GM19438 (cell line): Measurements from ENCODE around the gene KCNIP4.

Experiments used
- ATAC-seq: cut with Tn5 transposase; IDR thresholded peaks from one replicate; pipeline ENCODE4 v1.9.1; 2021; ENCODE audit warnings: low read depth; ENCODE audit not compliant: unreplicated experiment

Gene KCNIP4

DNA sequence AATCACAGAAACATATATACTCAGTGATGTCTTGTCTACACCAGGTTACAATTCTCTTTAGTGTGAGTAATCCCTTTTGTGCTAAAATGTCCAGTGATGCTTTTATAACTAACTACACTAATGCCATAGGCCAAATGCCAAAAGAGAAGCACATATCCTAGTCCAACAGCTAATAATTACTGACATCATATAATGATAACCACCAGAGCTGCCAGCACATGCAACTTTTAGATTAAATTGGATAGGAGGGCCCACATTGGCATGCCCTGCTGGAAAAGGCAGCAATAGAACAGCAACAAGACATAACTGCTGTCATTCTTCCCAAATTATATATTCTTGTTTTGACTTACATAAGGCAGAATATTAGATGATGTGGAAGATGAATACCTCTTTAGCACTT lies 238.8 kb downstream of the KCNIP4 start:
- no peak for ATAC-seq

DNA sequence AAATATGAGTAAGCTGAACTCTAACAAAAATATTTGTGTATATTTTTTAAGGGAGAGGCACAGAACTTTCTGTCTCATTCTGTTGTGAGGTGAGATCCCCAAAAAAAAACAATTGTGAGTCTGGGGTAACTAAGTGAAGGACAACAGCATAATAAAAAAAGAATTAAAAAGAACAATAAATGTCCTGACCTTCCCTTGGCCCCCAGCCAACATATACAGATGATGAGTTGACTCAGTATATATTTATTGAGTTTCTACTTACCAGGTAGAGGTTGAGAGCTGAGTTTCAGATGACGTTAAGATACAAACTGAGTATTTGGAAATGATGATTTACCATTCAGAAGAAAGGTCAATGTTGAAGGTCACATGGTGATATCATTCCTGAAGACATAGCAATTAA lies 239.5 kb downstream of the KCNIP4 start:
- ATAC-seq = no peak

DNA sequence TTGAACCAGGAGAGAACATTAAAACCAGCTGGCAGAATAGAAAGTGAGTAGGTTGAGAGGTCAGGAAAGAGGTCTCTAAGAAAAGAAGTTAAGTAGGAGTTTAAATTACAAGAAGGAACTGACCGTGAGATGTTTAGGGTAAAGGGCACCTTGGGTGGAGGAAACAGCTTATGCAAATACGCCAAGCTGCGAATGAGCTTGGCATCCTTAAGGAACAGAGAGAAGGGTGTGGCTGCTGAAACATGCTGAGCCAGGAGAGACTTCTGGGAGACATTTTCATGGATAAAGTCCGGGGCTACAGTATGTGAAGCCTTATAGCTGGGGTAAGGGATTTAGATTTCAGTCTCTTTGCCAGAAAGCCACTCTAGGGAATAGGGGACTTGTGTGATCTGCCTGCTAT lies 249.1 kb downstream of the KCNIP4 start:
- no peak for ATAC-seq

DNA sequence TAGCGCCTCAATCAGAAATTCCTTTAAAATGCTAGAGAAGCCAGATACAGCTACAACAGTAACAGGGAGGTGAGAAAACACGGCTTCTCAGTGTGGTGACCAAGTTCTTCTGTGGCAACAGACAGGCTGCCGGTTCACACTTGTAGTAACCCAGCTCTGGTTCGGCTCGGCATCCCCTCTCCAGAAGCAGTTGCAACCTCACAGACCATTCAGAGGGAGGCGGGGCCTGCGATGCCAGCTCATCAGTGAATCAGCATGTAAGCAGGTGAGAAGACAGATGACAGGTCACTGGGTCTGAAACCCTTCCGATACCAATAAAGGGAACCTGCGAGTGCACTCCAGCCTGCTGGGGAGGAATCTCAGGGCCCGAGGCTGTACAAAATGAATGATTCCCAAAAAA lies 251.0 kb downstream of the KCNIP4 start:
- no peak for ATAC-seq

- no peak for ATAC-seq
These were observed 253.4 kb downstream of the KCNIP4 start for GRCh38 chr4:21695141-21695540.

DNA sequence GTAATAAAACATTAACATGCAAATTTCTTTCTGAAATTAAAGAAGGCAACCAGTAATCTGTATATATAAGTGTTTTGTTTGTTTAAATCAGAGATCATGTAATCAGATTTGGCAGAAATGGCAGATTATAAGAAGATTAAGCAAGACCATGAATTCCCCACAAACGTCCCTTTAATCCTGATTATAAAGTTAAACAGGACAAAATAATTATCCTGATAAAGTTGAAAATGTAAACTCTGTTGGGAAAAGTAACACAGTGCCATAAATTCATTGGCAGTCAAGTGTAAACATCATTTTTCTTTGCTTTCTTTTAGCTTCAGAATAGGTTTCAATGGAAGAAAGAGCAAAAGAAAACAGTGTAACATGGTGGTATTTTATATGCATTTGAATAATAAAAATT lies 256.3 kb downstream of the KCNIP4 start:
- no peak for ATAC-seq

DNA sequence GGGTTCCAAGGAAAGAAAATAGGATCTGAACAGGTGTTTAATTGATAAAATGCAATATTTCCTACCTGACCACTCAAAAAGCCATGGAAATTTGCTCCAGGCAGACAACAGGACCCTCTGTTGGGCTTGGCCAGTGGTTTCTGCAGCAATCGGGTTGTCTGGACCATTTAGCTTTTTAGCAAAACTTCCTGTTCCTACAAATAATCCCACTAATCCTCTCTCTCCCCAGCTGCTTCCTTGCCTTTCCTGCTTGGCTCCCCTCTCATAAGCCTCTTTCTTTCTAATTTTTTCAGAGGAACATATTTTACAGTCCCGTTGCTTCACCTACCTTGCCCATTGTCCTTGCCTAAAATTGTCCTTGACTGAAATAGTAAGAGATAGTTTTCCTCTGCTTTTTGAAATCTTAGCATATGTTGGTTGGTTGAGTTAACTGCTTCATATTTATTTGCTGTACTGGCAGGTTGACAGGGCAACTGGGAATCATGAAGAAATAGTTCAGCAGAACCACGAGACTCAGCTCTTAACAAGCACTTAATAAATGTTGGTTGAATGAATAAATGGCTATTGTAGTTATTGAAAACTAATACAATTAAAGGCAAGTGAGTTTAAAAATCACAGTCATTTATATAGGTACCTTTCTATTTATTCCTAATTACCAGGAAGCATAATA lies 259.8 kb downstream of the KCNIP4 start:
- no peak for ATAC-seq

DNA sequence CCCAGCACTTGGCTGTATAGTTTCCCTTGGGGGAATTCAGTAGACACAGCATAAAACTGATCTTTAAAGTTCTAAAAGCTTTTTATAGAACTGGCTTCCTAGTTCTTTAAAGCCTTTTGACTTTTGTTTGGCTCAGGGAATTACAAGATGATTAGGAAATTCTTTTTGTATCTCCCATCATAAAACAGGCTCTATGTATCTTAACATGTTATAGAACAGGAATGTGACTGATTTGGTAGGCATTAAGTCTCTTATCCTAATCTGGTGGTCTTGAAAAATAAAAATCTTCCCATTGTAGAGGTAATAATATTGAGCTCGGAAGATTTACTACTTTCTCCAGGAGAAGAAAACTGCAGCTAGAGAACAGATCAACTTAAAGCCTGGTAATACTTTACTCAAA lies 262.7 kb downstream of the KCNIP4 start:
- no peak for ATAC-seq

- no peak for ATAC-seq
These were observed 268.2 kb downstream of the KCNIP4 start for GRCh38 chr4:21680326-21680898.

- no peak for ATAC-seq
These were observed 269.9 kb downstream of the KCNIP4 start for GRCh38 chr4:21678711-21679110.

GRCh38 chr4:21677173-21677572 lies 271.4 kb downstream of the KCNIP4 start:
- ATAC-seq = no peak

GRCh38 chr4:21664355-21664754 lies 284.2 kb downstream of the KCNIP4 start:
- ATAC-seq = no peak

DNA sequence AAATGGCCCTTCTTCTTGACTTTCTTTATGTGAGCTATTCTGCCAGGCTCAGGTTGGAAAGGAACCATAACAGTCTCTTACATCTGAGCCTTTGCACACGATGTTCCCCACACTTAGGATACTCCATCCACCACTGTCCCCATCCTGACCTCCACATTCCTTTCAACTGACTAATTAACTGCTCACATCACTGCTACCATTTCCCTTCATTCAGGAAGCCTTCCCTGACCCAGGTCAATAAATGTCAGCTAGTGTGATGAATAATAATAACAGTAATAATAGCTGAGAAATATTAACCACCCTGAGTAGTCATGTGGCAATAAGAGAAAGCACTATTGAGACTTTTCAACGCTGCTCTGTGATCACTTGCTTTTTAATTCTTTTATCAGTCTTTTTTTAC lies 291.7 kb downstream of the KCNIP4 start:
- ATAC-seq = no peak

DNA sequence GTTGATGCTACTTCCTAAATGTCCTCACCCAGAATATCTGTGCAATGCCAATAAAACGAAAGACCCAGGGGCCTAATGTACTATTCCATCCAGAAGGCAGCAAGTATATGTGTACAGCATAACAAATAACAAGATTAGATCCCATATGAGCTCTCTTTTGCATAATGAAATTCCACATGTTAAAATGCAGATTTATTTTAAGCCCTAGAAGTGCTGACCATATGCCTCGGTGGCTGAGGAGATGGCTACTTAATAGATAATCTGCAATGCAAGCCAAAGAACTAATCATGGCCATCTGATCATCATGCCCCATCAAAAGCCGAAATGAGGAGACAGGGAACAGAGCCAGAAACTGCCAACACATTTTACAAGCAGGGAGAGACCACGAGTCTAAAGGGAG lies 293.5 kb downstream of the KCNIP4 start:
- ATAC-seq = no peak

DNA sequence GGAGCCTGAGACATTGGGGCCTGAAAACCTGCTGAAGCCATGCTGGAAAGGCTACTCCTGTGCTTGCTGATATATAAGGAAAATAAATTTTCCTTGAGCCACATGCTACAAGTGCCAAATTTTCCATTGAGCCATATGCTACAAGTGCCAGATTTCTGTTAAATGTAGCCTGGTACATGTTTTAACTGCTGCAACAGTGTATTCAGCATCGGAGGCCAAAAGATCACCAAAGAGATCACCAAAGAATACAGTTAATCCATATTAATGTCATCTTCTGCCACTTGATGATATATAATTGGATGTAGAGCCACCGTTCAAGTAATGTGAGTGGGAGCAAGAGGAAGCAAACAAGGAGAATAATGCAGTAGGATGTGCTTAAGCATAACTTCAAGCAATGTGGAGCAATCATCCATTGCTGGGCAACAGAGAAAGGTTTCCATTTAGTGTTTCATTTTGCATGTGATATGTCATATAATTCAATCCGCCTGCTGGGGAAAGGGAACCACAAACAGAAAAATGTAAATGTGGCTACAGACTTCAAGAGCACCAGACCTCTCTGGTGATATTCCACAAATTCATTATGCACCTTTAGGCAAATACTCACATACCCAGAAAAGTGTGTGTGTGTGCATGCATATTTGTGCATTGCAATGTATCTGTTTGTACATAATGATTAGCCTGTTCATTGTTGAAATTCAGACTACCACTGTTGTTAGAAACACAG lies 295.9 kb downstream of the KCNIP4 start:
- no peak for ATAC-seq

DNA sequence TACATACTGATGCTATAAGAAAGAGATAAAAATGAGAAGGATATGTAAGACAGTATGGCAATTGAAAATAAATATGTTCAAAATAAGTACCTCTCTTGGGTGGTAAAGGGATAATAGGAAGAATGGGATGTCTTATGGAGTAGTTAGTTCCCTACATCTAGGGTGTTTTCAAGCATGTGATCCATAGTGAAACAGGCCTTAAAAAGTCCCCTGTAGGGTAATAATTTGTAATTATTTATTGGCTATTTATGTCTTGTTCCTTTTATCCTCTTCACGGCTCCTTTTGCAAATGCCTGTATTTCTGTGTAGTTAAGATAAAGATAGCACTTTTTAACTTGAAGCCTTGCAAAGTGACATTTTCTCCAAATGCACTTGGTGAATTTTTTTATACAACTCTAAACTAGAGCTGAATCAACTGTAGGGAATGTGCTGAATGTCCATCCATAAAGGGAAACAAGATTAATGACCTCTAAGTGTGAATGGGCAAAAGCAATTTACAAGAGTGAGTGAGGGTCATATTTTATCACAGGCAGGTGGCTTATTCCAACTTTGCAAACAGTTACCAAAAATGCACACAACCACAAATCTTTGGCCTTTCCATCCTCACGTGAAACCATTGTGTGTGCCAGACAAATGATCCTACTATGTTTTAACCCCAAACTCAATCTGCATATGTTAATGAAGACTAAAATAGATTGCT lies 299.0 kb downstream of the KCNIP4 start:
- ATAC-seq = no peak

DNA sequence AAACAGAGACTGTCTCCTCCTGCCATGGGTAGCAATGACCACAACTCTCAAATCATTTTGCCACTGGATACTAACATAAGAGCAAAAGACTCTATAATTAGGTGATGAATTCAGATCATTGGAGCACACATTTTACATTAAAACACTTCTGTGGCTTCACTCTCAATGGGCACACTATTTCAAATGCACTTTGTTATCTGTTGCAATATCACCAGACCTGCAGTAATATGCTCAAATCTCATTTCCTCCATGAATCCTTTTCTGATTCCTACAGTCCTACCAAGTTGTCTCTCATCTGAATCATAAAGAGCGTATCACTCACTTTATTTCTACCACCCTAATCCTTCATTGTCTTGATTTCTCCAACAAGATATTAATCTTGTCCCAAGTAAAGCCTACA lies 302.8 kb downstream of the KCNIP4 start:
- ATAC-seq = no peak

- no peak for ATAC-seq
These were observed 306.9 kb downstream of the KCNIP4 start for GRCh38 chr4:21641696-21642095.

DNA sequence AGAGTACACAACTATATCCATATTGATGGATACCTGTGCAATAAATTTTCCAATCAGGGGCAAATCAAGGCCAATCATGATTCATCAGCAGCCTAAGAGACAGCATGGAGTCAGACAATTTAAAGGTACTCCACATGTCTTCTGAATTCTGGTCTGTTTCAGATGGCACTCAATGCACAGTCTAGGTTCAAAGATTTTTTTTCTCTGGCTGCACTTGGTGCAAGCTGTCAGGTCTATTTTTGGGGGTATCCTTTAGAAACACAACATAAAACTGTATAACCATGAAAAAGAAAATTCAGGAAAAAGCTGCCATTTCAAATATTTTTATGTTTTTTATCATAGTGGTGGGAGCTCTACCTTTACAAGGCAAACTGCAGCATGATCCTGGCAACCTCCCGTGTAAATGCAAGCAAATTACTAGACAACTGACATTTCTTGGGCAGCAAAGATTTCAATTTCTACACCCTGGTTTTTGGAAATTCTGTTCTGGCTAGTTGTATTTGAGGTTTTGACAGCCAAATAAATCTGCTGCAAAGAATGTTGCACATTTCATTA lies 310.3 kb downstream of the KCNIP4 start:
- no peak for ATAC-seq

GRCh38 chr4:21628916-21629610 lies 319.5 kb downstream of the KCNIP4 start:
- no peak for ATAC-seq
